GM23338 (cell line): ENCODE results near the gene KPNA6.

Experiments used
- CREB1 ChIP-seq: fragments of 250-450 bp; sonication (Bioruptor Pico); IDR thresholded peaks from 2 replicates; pipeline ENCODE4 v1.5.0; 2020; ENCODE audit warnings: low read depth, mild to moderate bottlenecking, moderate library complexity
- POLR2AphosphoS5 ChIP-seq: IDR thresholded peaks from 2 replicates; pipeline ENCODE4 v1.6.1; 2016; ENCODE audit warnings: antibody characterized with exemption, low read depth
- REST ChIP-seq: IDR thresholded peaks from one replicate; pipeline ENCODE4 v1.6.1; 2018; ENCODE audit warnings: antibody characterized with exemption; ENCODE audit not compliant: unreplicated experiment
- TF ChIP-seq, protein P1 (sequence below), 2 experiments: fragments of 200-600 bp in 1 of 2; sonication (generic) in 1 of 2; conservative IDR thresholded peaks; 2 replicates each; pipeline versions ENCODE4 v1.5.1 to v1.6.1; 2016 to 2017; ENCODE audit warnings: antibody characterized with exemption in 2 of 2, low read depth in 2 of 2, mild to moderate bottlenecking in 2 of 2, moderate library complexity in 1 of 2

DNA sequence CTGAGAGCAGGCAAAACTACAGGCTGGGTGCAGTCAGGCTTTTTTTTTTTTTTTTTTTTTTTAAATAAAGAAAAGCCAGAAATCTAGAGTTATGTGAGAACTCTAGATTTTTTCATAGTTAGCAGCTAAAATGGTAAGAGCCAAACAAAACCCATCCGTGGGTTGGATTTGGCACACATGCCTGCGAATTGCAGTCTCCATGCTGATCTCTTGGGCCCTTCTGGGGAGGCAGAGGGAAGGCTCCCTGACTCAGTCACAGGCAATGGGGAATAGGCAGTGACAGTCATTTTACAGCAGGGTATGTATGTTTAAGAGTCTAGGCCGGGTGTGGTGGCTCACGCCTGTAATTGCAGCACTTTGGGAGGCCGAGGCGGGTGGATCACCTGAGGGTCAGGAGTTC is 74.2 kb downstream of the KPNA6 start:
- TF ChIP-seq, protein P1, sequence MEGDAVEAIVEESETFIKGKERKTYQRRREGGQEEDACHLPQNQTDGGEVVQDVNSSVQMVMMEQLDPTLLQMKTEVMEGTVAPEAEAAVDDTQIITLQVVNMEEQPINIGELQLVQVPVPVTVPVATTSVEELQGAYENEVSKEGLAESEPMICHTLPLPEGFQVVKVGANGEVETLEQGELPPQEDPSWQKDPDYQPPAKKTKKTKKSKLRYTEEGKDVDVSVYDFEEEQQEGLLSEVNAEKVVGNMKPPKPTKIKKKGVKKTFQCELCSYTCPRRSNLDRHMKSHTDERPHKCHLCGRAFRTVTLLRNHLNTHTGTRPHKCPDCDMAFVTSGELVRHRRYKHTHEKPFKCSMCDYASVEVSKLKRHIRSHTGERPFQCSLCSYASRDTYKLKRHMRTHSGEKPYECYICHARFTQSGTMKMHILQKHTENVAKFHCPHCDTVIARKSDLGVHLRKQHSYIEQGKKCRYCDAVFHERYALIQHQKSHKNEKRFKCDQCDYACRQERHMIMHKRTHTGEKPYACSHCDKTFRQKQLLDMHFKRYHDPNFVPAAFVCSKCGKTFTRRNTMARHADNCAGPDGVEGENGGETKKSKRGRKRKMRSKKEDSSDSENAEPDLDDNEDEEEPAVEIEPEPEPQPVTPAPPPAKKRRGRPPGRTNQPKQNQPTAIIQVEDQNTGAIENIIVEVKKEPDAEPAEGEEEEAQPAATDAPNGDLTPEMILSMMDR (conservative IDR thresholded peaks at IDR 0.05; ENCODE audit: low read depth in 2 of 2): no peak
- TF ChIP-seq CREB1 (CRISPR knock-in tag) (no peak), REST (no peak), POLR2AphosphoS5 (no peak)
